CD4-positive, CD25-positive, alpha-beta regulatory T cell (primary cell): ENCODE results near the gene CHRNA1. TPM values are rescaled to one million over a fixed set of nuclear protein-coding genes. Genes with fewer than 3 reads are reported as not detected.

ENCODE experiments used
- ATAC-seq, 2 donors: fragments of 150-1000 bp; cut with Tn5 transposase; one replicate each; pipeline ENCODE4 v1.10.0; 2021; ENCODE audit warnings: low read depth in 2 of 2, moderate number of reproducible peaks in 2 of 2, moderate library complexity in 1 of 2
- DNase-seq, 3 donors: peaks; one replicate each; pipeline versions ENCODE4 v3.0.0 to v3.0.0-alpha.2; 2012 to 2022; ENCODE audit warnings: mixed read lengths in 1 of 3
- H3K27ac ChIP-seq: one replicate; pipeline ENCODE4 v1.7.0; 2013; ENCODE audit warnings: mild to moderate bottlenecking, low read length; ENCODE audit not compliant: insufficient read depth, poor library complexity, severe bottlenecking
- H3K27me3 ChIP-seq: one replicate; pipeline ENCODE4 v1.7.0; 2013; ENCODE audit warnings: low read length; ENCODE audit not compliant: control insufficient read depth, insufficient read depth
- H3K36me3 ChIP-seq: one replicate; pipeline ENCODE4 v1.7.0; 2013; ENCODE audit warnings: mild to moderate bottlenecking, low read length, moderate library complexity; ENCODE audit not compliant: control insufficient read depth, insufficient read depth
- H3K4me1 ChIP-seq: 2 replicates; pipeline ENCODE4 v1.7.0; 2013; ENCODE audit warnings: mild to moderate bottlenecking, low read length; ENCODE audit not compliant: insufficient read depth, control insufficient read depth, poor library complexity, severe bottlenecking
- H3K4me3 ChIP-seq: one replicate; pipeline ENCODE4 v1.7.0; 2013; ENCODE audit warnings: low read depth, mild to moderate bottlenecking, low read length, moderate library complexity
- H3K9me3 ChIP-seq, 2 experiments: 1 replicate in 1 of 2; 2 replicates in 1 of 2; pipeline ENCODE4 v1.7.0; 2013; ENCODE audit warnings: low read length in 2 of 2, mild to moderate bottlenecking in 1 of 2, moderate library complexity in 1 of 2; ENCODE audit not compliant: control insufficient read depth in 2 of 2
- H3K27ac Mint-ChIP-seq, 3 donors: one replicate each; pipeline ENCODE4 v1.8.0; 2020 to 2022; ENCODE audit warnings: mild to moderate bottlenecking in 3 of 3, mixed read lengths in 3 of 3, moderate library complexity in 2 of 3
- H3K27me3 Mint-ChIP-seq: one replicate; pipeline ENCODE4 v1.8.0; 2022; ENCODE audit warnings: mild to moderate bottlenecking, mixed read lengths
- H3K36me3 Mint-ChIP-seq: one replicate; pipeline ENCODE4 v1.8.0; 2020; ENCODE audit warnings: mixed read lengths
- H3K4me1 Mint-ChIP-seq, 4 donors: one replicate each; pipeline ENCODE4 v1.8.0; 2020 to 2022; ENCODE audit warnings: mixed read lengths in 4 of 4, mild to moderate bottlenecking in 1 of 4
- H3K4me3 Mint-ChIP-seq, 4 donors: one replicate each; pipeline ENCODE4 v1.8.0; 2020 to 2022; ENCODE audit warnings: mild to moderate bottlenecking in 4 of 4, mixed read lengths in 4 of 4, moderate library complexity in 3 of 4
- H3K9me3 Mint-ChIP-seq, 7 donors: one replicate each; pipeline ENCODE4 v1.8.0; 2020 to 2022; ENCODE audit warnings: mixed read lengths in 7 of 7, mild to moderate bottlenecking in 3 of 7, moderate library complexity in 2 of 7
- polyA plus RNA-seq, 4 donors: library from polyadenylated mRNA; unstranded; fragments of 300-500 nt; fragmentation: Illumina TruSeq; gene quantifications; one replicate each; pipeline ENCODE4 v1.2.3, GENCODE V29; 2021
- total RNA-seq: library from RNA; stranded (reverse); gene quantifications from one replicate; pipeline ENCODE4 v1.2.3, GENCODE V29; 2022

Gene CHRNA1
- total and polyA plus RNA-seq, 5 donors from 2014 or later = 0.25 to 0.68 (median 0.48) TPM; not detected in 1

- ATAC-seq = no peak
- H3K4me1 Mint-ChIP-seq = peaks cover 0 to 3% (median under 1%) of the 10 kb centered on the region in 4 donors
- no peaks in the 10 kb centered on the region for H3K36me3 ChIP-seq
- H3K27ac ChIP-seq = no peak overlapping the region
- peaks cover 3% of the 10 kb centered on the region for H3K27me3 ChIP-seq
- H3K36me3 Mint-ChIP-seq = no peaks in the 10 kb centered on the region
- peaks cover 47% of the 10 kb centered on the region for H3K27me3 Mint-ChIP-seq
- no peaks in the 10 kb centered on the region for H3K4me1 ChIP-seq
- H3K9me3 ChIP-seq = no peaks in the 10 kb centered on the region
- H3K4me3 Mint-ChIP-seq = no peak overlapping the region
- peaks cover 0 to 2% (median 0%) of the 10 kb centered on the region in 7 donors for H3K9me3 Mint-ChIP-seq
- H3K4me3 ChIP-seq = no peak overlapping the region
- H3K27ac Mint-ChIP-seq = no peak overlapping the region
- no peak for DNase-seq
Measured at GRCh38 chr2:174759381-174760065, 4.7 kb downstream of the CHRNA1 start.

GRCh38 chr2:174756743-174757142 lies 7.5 kb downstream of the CHRNA1 start:
- peaks cover 16% of the 10 kb centered on the region for H3K4me1 ChIP-seq
- Mint-ChIP-seq H3K4me1 (peaks cover 0 to 16% (median 6%) of the 10 kb centered on the region in 4 donors), H3K27me3 (peaks cover 41% of the 10 kb centered on the region), H3K4me3 (no peak overlapping the region), H3K27ac (no peak overlapping the region), H3K9me3 (peaks cover 0 to 3% (median 0%) of the 10 kb centered on the region in 7 donors), H3K36me3 (no peaks in the 10 kb centered on the region)
- H3K27me3 ChIP-seq = peaks cover 3% of the 10 kb centered on the region
- no peak overlapping the region for H3K27ac ChIP-seq
- no peaks in the 10 kb centered on the region for H3K36me3 ChIP-seq
- DNase-seq (no peak), ATAC-seq (no peak)
- H3K4me3 ChIP-seq = no peak overlapping the region
- H3K9me3 ChIP-seq = no peaks in the 10 kb centered on the region

GRCh38 chr2:174753038-174753633 lies 11.1 kb downstream of the CHRNA1 start:
- Mint-ChIP-seq H3K27ac (peak overlapping the region; percentile 74 to 83 (median 77)), H3K9me3 (peaks cover 0 to 3% (median 0%) of the 10 kb centered on the region in 7 donors), H3K36me3 (no peaks in the 10 kb centered on the region), H3K4me3 (peak overlapping the region in 3 of 4 donors; percentile 4 to 20 (median 19)), H3K27me3 (peaks cover 38% of the 10 kb centered on the region), H3K4me1 (peaks cover 7 to 39% (median 21%) of the 10 kb centered on the region in 4 donors)
- ATAC-seq (peak; percentile 13 to 32), DNase-seq (peak in 2 of 3 donors; percentile 11 to 31)
- Histone ChIP-seq H3K4me3 (no peak overlapping the region), H3K9me3 (no peaks in the 10 kb centered on the region), H3K4me1 (peaks cover 25% of the 10 kb centered on the region), H3K27ac (no peak overlapping the region), H3K27me3 (peaks cover 3% of the 10 kb centered on the region), H3K36me3 (no peaks in the 10 kb centered on the region)

- peak in 1 of 2 donors; percentile 27 for ATAC-seq
- Histone ChIP-seq H3K4me3 (no peak overlapping the region), H3K4me1 (peaks cover 25% of the 10 kb centered on the region), H3K9me3 (no peaks in the 10 kb centered on the region), H3K36me3 (no peaks in the 10 kb centered on the region), H3K27ac (no peak overlapping the region), H3K27me3 (peaks cover 3% of the 10 kb centered on the region)
- peaks cover 36% of the 10 kb centered on the region for H3K27me3 Mint-ChIP-seq
- H3K9me3 Mint-ChIP-seq = peaks cover 0 to 3% (median 0%) of the 10 kb centered on the region in 7 donors
- peaks cover 7 to 39% (median 21%) of the 10 kb centered on the region in 4 donors for H3K4me1 Mint-ChIP-seq
- DNase-seq = peak in 2 of 3 donors; percentile 25 to 49
- H3K36me3 Mint-ChIP-seq = no peaks in the 10 kb centered on the region
- H3K27ac Mint-ChIP-seq = peak overlapping the region; percentile 66 to 83 (median 77)
- H3K4me3 Mint-ChIP-seq = peak overlapping the region in 3 of 4 donors; percentile 4 to 48 (median 36)
Measured at GRCh38 chr2:174752403-174753037, 11.8 kb downstream of the CHRNA1 start.

GRCh38 chr2:174750923-174751441 lies 13.3 kb downstream of the CHRNA1 start:
- DNase-seq = peak; percentile 12 to 39 (median 26)
- Mint-ChIP-seq H3K4me1 (peaks cover 7 to 39% (median 21%) of the 10 kb centered on the region in 4 donors), H3K27ac (peak overlapping the region in 2 of 3 donors; percentile 76 to 87), H3K4me3 (peak overlapping the region in 3 of 4 donors; percentile 26 to 64 (median 29)), H3K36me3 (no peaks in the 10 kb centered on the region), H3K9me3 (peaks cover 0 to 3% (median 0%) of the 10 kb centered on the region in 7 donors), H3K27me3 (peaks cover 36% of the 10 kb centered on the region)
- no peaks in the 10 kb centered on the region for H3K9me3 ChIP-seq
- H3K27me3 ChIP-seq = no peaks in the 10 kb centered on the region
- H3K4me1 ChIP-seq = peaks cover 25% of the 10 kb centered on the region
- ATAC-seq = peak; percentile 28 to 44
- no peaks in the 10 kb centered on the region for H3K36me3 ChIP-seq
- no peak overlapping the region for H3K4me3 ChIP-seq
- H3K27ac ChIP-seq = no peak overlapping the region

- Mint-ChIP-seq H3K4me3 (peak overlapping the region in 1 of 4 donors; percentile 22), H3K27ac (peak overlapping the region; percentile 17 to 87 (median 57))
- H3K4me1 ChIP-seq = peaks cover 25% of the 10 kb centered on the region
Measured at GRCh38 chr2:174749793-174750192, 14.5 kb downstream of the CHRNA1 start.

GRCh38 chr2:174748948-174749347 lies 15.3 kb downstream of the CHRNA1 start:
- peaks cover 7 to 39% (median 21%) of the 10 kb centered on the region in 4 donors for H3K4me1 Mint-ChIP-seq
- H3K9me3 Mint-ChIP-seq = peaks cover 0 to 3% (median 0%) of the 10 kb centered on the region in 7 donors
- peak overlapping the region in 2 of 3 donors; percentile 29 to 87 for H3K27ac Mint-ChIP-seq
- H3K9me3 ChIP-seq = no peaks in the 10 kb centered on the region
- no peak overlapping the region for H3K27ac ChIP-seq
- H3K27me3 Mint-ChIP-seq = peaks cover 35% of the 10 kb centered on the region
- H3K36me3 Mint-ChIP-seq = no peaks in the 10 kb centered on the region
- peaks cover 25% of the 10 kb centered on the region for H3K4me1 ChIP-seq
- H3K36me3 ChIP-seq = no peaks in the 10 kb centered on the region
- peak; percentile 68 to 70 for ATAC-seq
- no peak overlapping the region for H3K4me3 Mint-ChIP-seq
- no peaks in the 10 kb centered on the region for H3K27me3 ChIP-seq
- peak; percentile 51 to 70 (median 68) for DNase-seq
- no peak overlapping the region for H3K4me3 ChIP-seq

More at GRCh38 chr2:174749793-174750192, 14.5 kb downstream of the CHRNA1 start:
- ATAC-seq (no peak), DNase-seq (no peak)
- H3K27me3 Mint-ChIP-seq = peaks cover 35% of the 10 kb centered on the region
- Histone ChIP-seq H3K27me3 (no peaks in the 10 kb centered on the region), H3K9me3 (no peaks in the 10 kb centered on the region), H3K4me3 (no peak overlapping the region), H3K27ac (no peak overlapping the region), H3K36me3 (no peaks in the 10 kb centered on the region)
- peaks cover 0 to 3% (median 0%) of the 10 kb centered on the region in 7 donors for H3K9me3 Mint-ChIP-seq
- H3K36me3 Mint-ChIP-seq = no peaks in the 10 kb centered on the region
- peaks cover 7 to 39% (median 21%) of the 10 kb centered on the region in 4 donors for H3K4me1 Mint-ChIP-seq
